GM18861 (cell line): ENCODE data around the gene ZNF358.

Experiments
- ATAC-seq: cut with Tn5 transposase; IDR thresholded peaks from one replicate; pipeline ENCODE4 v1.9.1; 2021; ENCODE audit not compliant: unreplicated experiment

Gene ZNF358

GRCh38 chr19:7519361-7520130, 3.6 kb downstream of the ZNF358 start:
- no peak for ATAC-seq

GRCh38 chr19:7520131-7521051, 4.5 kb downstream of the ZNF358 start:
- ATAC-seq: no peak

GRCh38 chr19:7521551-7522071, 5.7 kb downstream of the ZNF358 start:
- no peak for ATAC-seq

- ATAC-seq: peak; percentile 79
These were observed 6.4 kb downstream of the ZNF358 start, which contains the start of gene MCOLN1 for GRCh38 chr19:7522072-7522922. TSS of gene MCOLN1 (plus strand) at chr19:7522624. CDS start at chr19:7522751, 127 bp downstream.

DNA sequence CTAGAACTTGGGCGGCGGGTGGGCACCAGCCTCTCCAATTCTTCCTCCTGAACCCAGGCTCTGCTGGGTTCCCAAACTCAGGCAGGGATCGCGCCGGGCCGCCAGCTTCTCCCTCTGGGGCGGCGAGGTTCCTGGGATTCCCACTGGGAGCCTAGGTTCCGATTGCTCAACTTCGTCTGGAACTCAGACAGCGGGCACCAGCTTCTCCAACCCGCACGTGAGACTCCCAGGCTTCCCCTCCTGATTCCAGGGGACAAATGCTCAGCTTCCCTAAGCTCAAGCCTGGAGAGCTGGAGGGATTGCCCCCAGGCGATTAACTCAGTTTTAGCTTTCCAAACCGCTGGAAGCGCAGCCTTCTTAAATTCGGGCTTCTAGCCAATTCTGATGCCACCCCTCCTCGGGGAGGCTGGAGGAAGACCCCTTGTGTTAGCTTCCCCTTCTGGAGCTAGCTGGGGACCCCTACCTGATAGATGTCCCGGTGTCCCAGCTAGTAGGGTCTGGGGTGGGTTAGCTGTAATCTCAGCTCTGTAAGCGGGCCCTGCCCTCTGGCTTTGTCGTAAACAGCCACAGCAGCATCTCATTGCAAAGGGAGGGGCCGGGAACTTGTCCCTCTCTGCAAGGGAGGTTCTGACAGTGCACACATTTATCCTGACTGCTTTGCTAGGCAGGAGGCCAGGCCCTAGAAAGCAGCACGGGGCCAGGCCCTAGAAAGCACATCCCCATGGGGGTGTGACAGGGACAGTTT, 7.2 kb downstream of the ZNF358 start:
- no peak for ATAC-seq

- no peak for ATAC-seq
These were observed 8.6 kb downstream of the ZNF358 start for GRCh38 chr19:7524523-7524922.

GRCh38 chr19:7524992-7525739, 9.3 kb downstream of the ZNF358 start:
- ATAC-seq: no peak

DNA sequence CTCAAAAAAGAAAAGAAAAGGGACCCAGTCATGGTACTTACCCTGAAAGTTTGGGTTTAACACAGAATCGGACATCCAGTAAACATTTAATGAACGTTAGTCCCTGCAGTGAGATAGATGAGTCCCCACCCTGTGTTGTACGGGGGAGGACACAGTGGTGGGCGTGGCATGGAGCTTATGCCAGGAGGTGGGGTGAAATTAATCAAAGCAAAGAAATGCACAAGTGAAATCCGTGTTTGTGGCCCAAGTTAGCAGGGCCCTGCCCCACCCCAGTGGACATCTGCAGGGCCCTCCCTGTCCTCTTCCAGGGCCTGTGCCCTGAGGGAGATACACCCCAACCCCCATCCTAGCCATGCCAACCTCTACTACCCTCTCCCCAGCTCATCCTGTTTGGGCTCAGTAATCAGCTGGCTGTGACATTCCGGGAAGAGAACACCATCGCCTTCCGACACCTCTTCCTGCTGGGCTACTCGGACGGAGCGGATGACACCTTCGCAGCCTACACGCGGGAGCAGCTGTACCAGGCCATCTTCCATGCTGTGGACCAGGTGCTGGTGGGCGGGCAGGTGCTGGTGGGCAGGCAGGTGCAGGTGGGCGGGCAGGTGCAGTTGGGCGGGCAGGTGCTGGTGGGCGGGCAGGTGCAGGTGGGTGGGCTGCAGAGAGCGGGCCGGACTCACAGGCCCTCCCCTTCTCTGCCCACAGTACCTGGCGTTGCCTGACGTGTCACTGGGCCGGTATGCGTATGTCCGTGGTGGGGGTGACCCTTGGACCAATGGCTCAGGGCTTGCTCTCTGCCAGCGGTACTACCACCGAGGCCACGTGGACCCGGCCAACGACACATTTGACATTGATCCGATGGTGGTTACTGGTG, 10.4 kb downstream of the ZNF358 start:
- no peak for ATAC-seq

- ATAC-seq: no peak
These were observed 11.8 kb downstream of the ZNF358 start for GRCh38 chr19:7527516-7528191.

- no peak for ATAC-seq
These were observed 12.3 kb downstream of the ZNF358 start for GRCh38 chr19:7528192-7528519.

DNA sequence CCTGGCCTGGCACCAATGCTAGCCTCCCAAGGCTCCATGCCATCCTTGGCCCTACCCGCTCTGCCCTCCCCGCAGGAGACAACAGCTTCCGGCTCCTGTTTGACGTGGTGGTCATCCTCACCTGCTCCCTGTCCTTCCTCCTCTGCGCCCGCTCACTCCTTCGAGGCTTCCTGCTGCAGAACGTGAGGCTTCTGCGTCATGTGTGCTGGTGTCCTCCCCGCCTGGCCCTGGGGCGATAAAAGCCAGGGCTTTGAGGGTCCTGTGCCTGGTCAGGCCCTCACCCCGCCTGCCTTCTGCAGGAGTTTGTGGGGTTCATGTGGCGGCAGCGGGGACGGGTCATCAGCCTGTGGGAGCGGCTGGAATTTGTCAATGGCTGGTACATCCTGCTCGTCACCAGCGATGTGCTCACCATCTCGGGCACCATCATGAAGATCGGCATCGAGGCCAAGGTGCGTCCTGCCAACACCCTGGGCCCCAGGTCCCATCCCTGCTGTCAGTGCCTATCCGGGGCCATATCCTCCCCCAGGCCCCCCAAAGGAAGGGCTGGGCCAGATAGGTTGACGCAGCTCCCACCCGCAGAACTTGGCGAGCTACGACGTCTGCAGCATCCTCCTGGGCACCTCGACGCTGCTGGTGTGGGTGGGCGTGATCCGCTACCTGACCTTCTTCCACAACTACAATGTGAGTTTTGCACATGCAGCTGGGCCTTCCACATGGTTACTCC, 12.8 kb downstream of the ZNF358 start:
- ATAC-seq: no peak

GRCh38 chr19:7529246-7529600, 13.3 kb downstream of the ZNF358 start:
- ATAC-seq: no peak

DNA sequence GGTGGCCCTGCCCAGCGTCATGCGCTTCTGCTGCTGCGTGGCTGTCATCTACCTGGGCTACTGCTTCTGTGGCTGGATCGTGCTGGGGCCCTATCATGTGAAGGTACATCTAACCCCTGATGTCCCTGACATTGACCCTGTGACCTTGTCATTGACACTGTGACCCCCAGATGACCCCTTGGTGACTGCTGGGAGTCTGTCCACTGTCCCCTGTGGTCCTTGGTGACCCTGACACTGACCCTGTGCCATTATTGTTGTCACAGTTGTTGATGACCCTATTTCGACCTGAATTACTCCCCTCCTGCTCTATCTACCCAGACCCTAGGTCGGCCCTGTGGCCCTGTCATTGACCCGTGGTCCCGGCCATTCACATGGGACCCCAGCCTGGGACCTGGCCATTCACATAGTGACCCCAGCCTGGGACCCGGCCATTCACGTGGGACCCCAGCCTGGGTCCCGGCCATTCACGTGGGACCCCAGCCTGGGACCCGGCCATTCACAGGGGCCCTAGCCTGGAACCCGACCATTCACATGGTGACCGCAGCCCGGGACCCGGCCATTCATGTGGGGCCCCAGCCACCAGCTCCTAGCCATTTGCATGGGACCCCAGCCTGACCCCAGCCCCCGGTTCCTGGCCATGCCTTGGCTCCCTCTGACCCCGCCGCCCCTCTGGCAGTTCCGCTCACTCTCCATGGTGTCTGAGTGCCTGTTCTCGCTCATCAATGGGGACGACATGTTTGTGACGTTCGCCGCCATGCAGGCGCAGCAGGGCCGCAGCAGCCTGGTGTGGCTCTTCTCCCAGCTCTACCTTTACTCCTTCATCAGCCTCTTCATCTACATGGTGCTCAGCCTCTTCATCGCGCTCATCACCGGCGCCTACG, 13.9 kb downstream of the ZNF358 start:
- no peak for ATAC-seq

GRCh38 chr19:7533281-7533885, 17.5 kb downstream of the ZNF358 start:
- ATAC-seq: no peak

DNA sequence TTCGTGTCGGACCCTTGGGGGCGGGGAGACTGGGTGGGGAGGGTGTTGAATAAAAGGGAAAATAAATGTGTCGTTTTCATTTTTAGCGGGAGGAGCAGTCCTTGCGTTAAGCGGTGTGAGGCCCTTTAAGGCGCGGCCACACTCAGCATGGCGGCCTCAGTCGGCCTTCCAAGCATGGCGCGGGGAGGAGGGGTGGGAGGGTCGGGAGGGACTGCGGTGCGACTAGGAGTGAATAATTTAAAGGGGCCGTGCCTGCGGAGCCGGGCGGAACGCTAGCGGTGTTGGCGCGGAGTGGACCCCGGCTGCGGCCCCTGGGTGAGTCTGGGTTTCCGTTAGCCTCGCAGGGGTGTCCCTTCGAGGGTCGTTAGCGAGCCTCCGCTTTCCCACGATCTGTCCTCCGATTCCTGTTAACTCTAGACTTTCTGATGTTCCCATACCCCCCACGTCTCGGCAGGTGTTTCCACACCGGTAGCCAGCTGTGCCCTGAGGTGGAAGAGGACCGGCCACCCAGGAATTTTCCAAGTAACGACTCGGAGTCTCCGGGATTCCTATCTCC, 18.1 kb downstream of the ZNF358 start:
- no peak for ATAC-seq

GRCh38 chr19:7534531-7535046, 18.7 kb downstream of the ZNF358 start:
- ATAC-seq: no peak
